GM23338 (cell line): ENCODE results near the gene AIM2. TPM values are rescaled to one million over a fixed set of nuclear protein-coding genes. Genes with fewer than 3 reads are reported as not detected.

Experiments
- polyA plus RNA-seq: library from polyadenylated mRNA; unstranded; fragments of >200 nt; fragmentation: Nextera tagmentation; extraction: Ambion mirVana; gene quantifications from 2 replicates; pipeline ENCODE4 v1.2.1, GENCODE V29; 2016
- total RNA-seq: library from RNA; depleted of rRNA; stranded (reverse); fragments of >200 nt; shearing (Covaris generic); gene quantifications from 2 replicates; pipeline ENCODE4 v1.2.3, GENCODE V29; 2014; rRNA removed

Gene AIM2
- total and polyA plus RNA-seq, 2 experiments from 2014 or later: 1.5 to 2.5 TPM

Other genes with a start within 250 kb of the AIM2 start
- gene MNDA, start 245.4 kb downstream of the AIM2 start, total RNA-seq: not detected in 2 replicates
- not detected in 2 replicates for gene MNDA, start 245.4 kb downstream of the AIM2 start, polyA plus RNA-seq
- gene PYHIN1, start 145.2 kb downstream of the AIM2 start, total RNA-seq: not detected in 2 replicates
- gene PYHIN1, start 145.2 kb downstream of the AIM2 start, polyA plus RNA-seq: not detected in 2 replicates
- gene IFI16, start 66.9 kb downstream of the AIM2 start, total RNA-seq: 0.31 TPM in 1 of 2 replicates, not detected in the other
- gene IFI16, start 66.9 kb downstream of the AIM2 start, polyA plus RNA-seq: 1.3 and 2.1 TPM in 2 replicates
- 2.9 and 4.4 TPM in 2 replicates for gene CADM3, start 94.8 kb upstream of the AIM2 start, total RNA-seq
- 1.5 and 2.0 TPM in 2 replicates for gene CADM3, start 94.8 kb upstream of the AIM2 start, polyA plus RNA-seq
- not detected in 2 replicates for gene ACKR1, start 128.1 kb upstream of the AIM2 start, total RNA-seq
- 0.29 TPM in 1 of 2 replicates, not detected in the other for gene ACKR1, start 128.1 kb upstream of the AIM2 start, polyA plus RNA-seq
- gene FCER1A, start 225.6 kb upstream of the AIM2 start, total RNA-seq: not detected in 2 replicates
- gene FCER1A, start 225.6 kb upstream of the AIM2 start, polyA plus RNA-seq: not detected in 2 replicates